GM18519 (cell line): ENCODE data around the gene CMSS1.
"Not testable (repeated sequence)": the region's sequence is repeated elsewhere in the genome, so short reads cannot be mapped to it uniquely, and the experiment has no call there.

Experiments
- ATAC-seq: cut with Tn5 transposase; IDR thresholded peaks from one replicate; pipeline ENCODE4 v1.9.1; 2021; ENCODE audit warnings: mild to moderate bottlenecking, moderate library complexity; ENCODE audit not compliant: unreplicated experiment, low FRiP score

Gene CMSS1

GRCh38 chr3:100042166-100042981 is 224.7 kb downstream of the CMSS1 start:
- no peak for ATAC-seq

- no peak for ATAC-seq
These were observed 225.6 kb downstream of the CMSS1 start for GRCh38 chr3:100043271-100043670.

GRCh38 chr3:100044369-100044768 is 226.7 kb downstream of the CMSS1 start:
- ATAC-seq: peak; percentile 91

GRCh38 chr3:100045696-100046095 is 228.0 kb downstream of the CMSS1 start:
- ATAC-seq: no peak

GRCh38 chr3:100046986-100047385 is 229.3 kb downstream of the CMSS1 start:
- no peak for ATAC-seq

- peak; percentile 44 for ATAC-seq
These were observed 229.9 kb downstream of the CMSS1 start for GRCh38 chr3:100047455-100048141.

GRCh38 chr3:100048248-100048647 is 230.6 kb downstream of the CMSS1 start:
- no peak for ATAC-seq

GRCh38 chr3:100051513-100051912 is 233.9 kb downstream of the CMSS1 start:
- ATAC-seq: not testable (repeated sequence)

GRCh38 chr3:100053951-100054620 is 236.4 kb downstream of the CMSS1 start:
- ATAC-seq: no peak

GRCh38 chr3:100057716-100058575 is 240.3 kb downstream of the CMSS1 start:
- ATAC-seq: no peak

GRCh38 chr3:100059472-100059871 is 241.8 kb downstream of the CMSS1 start:
- no peak for ATAC-seq

- ATAC-seq: no peak
These were observed 243.2 kb downstream of the CMSS1 start for GRCh38 chr3:100060685-100061484.

GRCh38 chr3:100062665-100063064 is 245.0 kb downstream of the CMSS1 start:
- ATAC-seq: no peak

GRCh38 chr3:100063929-100064461 is 246.3 kb downstream of the CMSS1 start:
- ATAC-seq: no peak

GRCh38 chr3:100067589-100067988 is 249.9 kb downstream of the CMSS1 start:
- no peak for ATAC-seq

- peak; percentile 68 for ATAC-seq
These were observed 251.2 kb downstream of the CMSS1 start for GRCh38 chr3:100068826-100069225.

- ATAC-seq: no peak
These were observed 251.8 kb downstream of the CMSS1 start for GRCh38 chr3:100069472-100069871.

- peak; percentile 66 for ATAC-seq
These were observed 254.8 kb downstream of the CMSS1 start for GRCh38 chr3:100072326-100073048.
